ENCODE data around the gene ITGA11.

Gene ITGA11

GRCh38 chr15:68311464-68311835 lies 120.5 kb downstream of the ITGA11 start:
- no peak for DNase-seq (ENCODE audit: low spot score)

- DNase-seq (ENCODE audit: low spot score): no peak
Observed at GRCh38 chr15:68310804-68311463, 121.0 kb downstream of the ITGA11 start.

GRCh38 chr15:68310178-68310803 lies 121.7 kb downstream of the ITGA11 start:
- no peak for DNase-seq (ENCODE audit: low spot score)

- no peak for DNase-seq (ENCODE audit: low spot score)
Observed at GRCh38 chr15:68309024-68309423, 122.9 kb downstream of the ITGA11 start.

GRCh38 chr15:68307131-68307928 lies 124.6 kb downstream of the ITGA11 start:
- peak; percentile 0 for DNase-seq (ENCODE audit: low spot score)

- DNase-seq (ENCODE audit: low spot score): no peak
Observed at GRCh38 chr15:68305420-68305871, 126.5 kb downstream of the ITGA11 start.

GRCh38 chr15:68304589-68305337 lies 127.2 kb downstream of the ITGA11 start:
- peak; percentile 0 for DNase-seq (ENCODE audit: low spot score)

GRCh38 chr15:68303560-68304436 lies 128.2 kb downstream of the ITGA11 start:
- DNase-seq (ENCODE audit: low spot score): peak; percentile 14

- peak; percentile 0 for DNase-seq (ENCODE audit: low spot score)
Observed at GRCh38 chr15:68303134-68303533, 128.8 kb downstream of the ITGA11 start.

- DNase-seq (ENCODE audit: low spot score): peak; percentile 0
Observed at GRCh38 chr15:68302729-68303128, 129.2 kb downstream of the ITGA11 start.

- peak; percentile 0 for DNase-seq (ENCODE audit: low spot score)
Observed at GRCh38 chr15:68301301-68301700, 130.7 kb downstream of the ITGA11 start.

GRCh38 chr15:68300115-68300940 lies 131.6 kb downstream of the ITGA11 start:
- no peak for DNase-seq (ENCODE audit: low spot score)

GRCh38 chr15:68299436-68299835 lies 132.5 kb downstream of the ITGA11 start:
- no peak for DNase-seq (ENCODE audit: low spot score)

- DNase-seq (ENCODE audit: low spot score): no peak
Observed at GRCh38 chr15:68298882-68299381, 133.0 kb downstream of the ITGA11 start.

GRCh38 chr15:68298336-68298735 lies 133.6 kb downstream of the ITGA11 start:
- no peak for DNase-seq (ENCODE audit: low spot score)

- DNase-seq (ENCODE audit: low spot score): no peak
Observed at GRCh38 chr15:68295014-68295805, 136.8 kb downstream of the ITGA11 start.

- DNase-seq (ENCODE audit: low spot score): no peak
Observed at GRCh38 chr15:68292967-68293366, 139.0 kb downstream of the ITGA11 start.

GRCh38 chr15:68292157-68292781 lies 139.7 kb downstream of the ITGA11 start:
- no peak for DNase-seq (ENCODE audit: low spot score)

- DNase-seq (ENCODE audit: low spot score): no peak
Observed at GRCh38 chr15:68290715-68291114, 141.2 kb downstream of the ITGA11 start.
